SK-N-SH (cell line): ENCODE results near the gene DDX28. TPM values are rescaled to one million over a fixed set of nuclear protein-coding genes. Genes with fewer than 3 reads are reported as not detected.

Source experiments
- CTCF ChIA-PET: fragments of 300-600, 350-600 bp; formaldehyde crosslinking; extraction: SDS; loops from one replicate; lab custom pipeline; 2021; lab: Yijun Ruan, JAX
- POLR2A ChIA-PET: fragments of 350-600 bp; sonication (Branson Sonifier 250); formaldehyde crosslinking; extraction: SDS; loops from one replicate; lab custom pipeline; 2020; ENCODE audit warnings: antibody characterized with exemption, inconsistent platforms; lab: Yijun Ruan, JAX
- DNase-seq: peaks from one replicate; pipeline ENCODE4 v3.0.0; 2012
- H2AFZ ChIP-seq: fragments of 200-600 bp; sonication (generic); 2 replicates; pipeline ENCODE4 v1.8.1; 2016; ENCODE audit warnings: antibody characterized with exemption, mild to moderate bottlenecking, low read depth
- H3F3A ChIP-seq: fragments of 200-600 bp; sonication (generic); replicated peaks from 2 replicates; pipeline ENCODE3; 2016; ENCODE audit warnings: antibody characterized with exemption, mild to moderate bottlenecking; ENCODE audit not compliant: insufficient read depth
- H3K27ac ChIP-seq, 2 experiments: fragments of 200-500 bp in 1 of 2; fragments of 200-600 bp in 1 of 2; sonication (Bioruptor generic) in 1 of 2; sonication (generic), shearing (Covaris generic) in 1 of 2; 2 replicates each; pipeline versions ENCODE4 v1.5.1 to v1.6.1; 2014 to 2016; ENCODE audit warnings: low read depth in 2 of 2, inconsistent platforms in 1 of 2, low read length in 1 of 2, mild to moderate bottlenecking in 1 of 2, mixed read lengths in 1 of 2
- H3K27me3 ChIP-seq: fragments of 200-600 bp; sonication (generic), shearing (Covaris generic); 2 replicates; pipeline ENCODE4 v1.6.1; 2016; ENCODE audit warnings: mixed run types; ENCODE audit not compliant: insufficient read depth
- H3K36me3 ChIP-seq, 2 experiments: fragments of 200-500 bp in 1 of 2; fragments of 200-600 bp in 1 of 2; sonication (Bioruptor generic) in 1 of 2; sonication (generic) in 1 of 2; replicated peaks in 1 of 2; 2 replicates each; pipeline versions ENCODE3 to v1.5.1; 2014 to 2016; ENCODE audit warnings: low read length in 1 of 2, mild to moderate bottlenecking in 1 of 2; ENCODE audit not compliant: insufficient read depth in 2 of 2, control insufficient read depth in 1 of 2
- H3K4me1 ChIP-seq, 2 experiments: fragments of 200-500 bp in 1 of 2; fragments of 200-600 bp in 1 of 2; sonication (Bioruptor generic) in 1 of 2; sonication (generic), shearing (Covaris generic) in 1 of 2; 2 replicates each; pipeline versions ENCODE4 v1.5.1 to v1.6.1; 2014 to 2016; ENCODE audit warnings: low read depth in 1 of 2, low read length in 1 of 2, mixed run types in 1 of 2; ENCODE audit not compliant: insufficient read depth in 2 of 2, control insufficient read depth in 1 of 2
- H3K4me2 ChIP-seq: fragments of 200-600 bp; sonication (generic), shearing (Covaris generic); 2 replicates; pipeline ENCODE4 v1.6.1; 2017; ENCODE audit warnings: mixed run types
- H3K4me3 ChIP-seq, 2 experiments: fragments of 200-500 bp in 1 of 2; fragments of 200-600 bp in 1 of 2; sonication (Bioruptor generic) in 1 of 2; sonication (generic), shearing (Covaris generic) in 1 of 2; 2 replicates each; pipeline versions ENCODE4 v1.5.1 to v1.8.1; 2014 to 2016; ENCODE audit warnings: low read depth in 2 of 2, inconsistent platforms in 1 of 2, low read length in 1 of 2, mild to moderate bottlenecking in 1 of 2, mixed read lengths in 1 of 2, moderate library complexity in 1 of 2
- H3K79me2 ChIP-seq: fragments of 200-600 bp; sonication (generic); 2 replicates; pipeline ENCODE4 v1.8.1; 2017; ENCODE audit warnings: mild to moderate bottlenecking; ENCODE audit not compliant: insufficient read depth
- H3K9ac ChIP-seq: fragments of 200-600 bp; sonication (generic); 2 replicates; pipeline ENCODE4 v1.6.1; 2017; ENCODE audit warnings: mixed run types
- H3K9me2 ChIP-seq: fragments of 200-600 bp; sonication (generic); 2 replicates; pipeline ENCODE4 v1.6.1; 2017; ENCODE audit warnings: mixed run types
- H3K9me3 ChIP-seq: fragments of 200-600 bp; sonication (generic); 2 replicates; pipeline ENCODE4 v1.6.1; 2017; ENCODE audit warnings: mixed run types, mild to moderate bottlenecking, moderate library complexity
- H4K20me1 ChIP-seq: fragments of 200-600 bp; sonication (generic); 2 replicates; pipeline ENCODE4 v1.6.1; 2017; ENCODE audit warnings: mild to moderate bottlenecking, mixed run types; ENCODE audit not compliant: insufficient read depth
- CHD2 ChIP-seq: fragments of 150-350 bp; IDR thresholded peaks from 2 replicates; pipeline ENCODE4 v1.6.1; 2018; ENCODE audit warnings: low read length; ENCODE audit not compliant: partially characterized antibody
- EZH2phosphoT487 ChIP-seq: fragments of 200-600 bp; sonication (generic); IDR thresholded peaks from 2 replicates; pipeline ENCODE4 v1.6.1; 2017; ENCODE audit warnings: low read depth, mixed run types, mild to moderate bottlenecking, antibody characterized with exemption, moderate library complexity, borderline replicate concordance
- FOXM1 ChIP-seq: IDR thresholded peaks from 2 replicates; pipeline ENCODE4 v1.4.0; 2012; ENCODE audit warnings: low read depth, mild to moderate bottlenecking
- MEF2A ChIP-seq: IDR thresholded peaks from 2 replicates; pipeline ENCODE4 v1.4.0; 2012; ENCODE audit warnings: low read depth, borderline replicate concordance
- MXI1 ChIP-seq: IDR thresholded peaks from 2 replicates; pipeline ENCODE4 v1.6.1; 2012; ENCODE audit warnings: mild to moderate bottlenecking, low read depth, low read length, improper control_type of control experiment
- POLR2AphosphoS5 ChIP-seq: IDR thresholded peaks from 2 replicates; pipeline ENCODE4 v1.6.1; 2012; ENCODE audit warnings: low read depth, low read length
- RAD21 ChIP-seq: IDR thresholded peaks from 2 replicates; pipeline ENCODE4 v1.6.1; 2012; ENCODE audit warnings: mild to moderate bottlenecking, low read length
- RXRA ChIP-seq: IDR thresholded peaks from 2 replicates; pipeline ENCODE4 v1.4.0; 2012; ENCODE audit warnings: low read depth, mild to moderate bottlenecking, borderline replicate concordance
- SMC3 ChIP-seq: IDR thresholded peaks from 2 replicates; pipeline ENCODE4 v1.6.1; 2012; ENCODE audit warnings: low read depth, low read length, improper control_type of control experiment
- TAF1 ChIP-seq: IDR thresholded peaks from 2 replicates; pipeline ENCODE4 v1.6.1; 2012; ENCODE audit warnings: low read depth, mild to moderate bottlenecking, low read length, moderate library complexity, borderline replicate concordance
- TEAD4 ChIP-seq: IDR thresholded peaks from 2 replicates; pipeline ENCODE4 v1.4.0; 2012; ENCODE audit warnings: mild to moderate bottlenecking, borderline replicate concordance; ENCODE audit not compliant: insufficient read depth
- WGBS: methylation state at CpG from one replicate; pipeline ENCODE4 v1.1.6; 2017; ENCODE audit warnings: low lambda C conversion rate; 5-methylcytosine and 5-hydroxymethylcytosine counted together
- polyA plus RNA-seq, 3 experiments: library from polyadenylated mRNA; depleted of rRNA; stranded (reverse); fragments of >200 nt; gene quantifications; 2 replicates each; pipeline ENCODE4 v1.2.3, GENCODE V29; 2012
- TF ChIP-seq, protein P1 (sequence below): fragments of 150-350 bp; IDR thresholded peaks from 2 replicates; pipeline ENCODE4 v1.6.1; 2016; ENCODE audit warnings: mild to moderate bottlenecking, low read depth, low read length
- TF ChIP-seq, protein P2 (sequence below): IDR thresholded peaks from 2 replicates; pipeline ENCODE4 v1.4.0; 2012; ENCODE audit warnings: low read depth, borderline replicate concordance
- TF ChIP-seq, protein P3 (sequence below): fragments of 150-350 bp; IDR thresholded peaks from 2 replicates; pipeline ENCODE4 v1.6.1; 2017; ENCODE audit warnings: antibody characterized with exemption, low read length, low read depth, borderline replicate concordance
- TF ChIP-seq, protein P4 (sequence below): IDR thresholded peaks from 2 replicates; pipeline ENCODE4 v1.6.1; 2012; ENCODE audit warnings: mild to moderate bottlenecking, low read depth, low read length, moderate library complexity
- TF ChIP-seq, protein P5 (sequence below): IDR thresholded peaks from 2 replicates; pipeline ENCODE4 v1.4.0; 2012; ENCODE audit warnings: low read depth, borderline replicate concordance
- TF ChIP-seq, protein P6 (sequence below): IDR thresholded peaks from 2 replicates; pipeline ENCODE4 v1.4.0; 2012; ENCODE audit warnings: low read depth

DDX28 gene
- polyA plus RNA-seq, 1 of the 3 experiments (the other 2 are of a cell fraction), result 10.8 TPM

DNA sequence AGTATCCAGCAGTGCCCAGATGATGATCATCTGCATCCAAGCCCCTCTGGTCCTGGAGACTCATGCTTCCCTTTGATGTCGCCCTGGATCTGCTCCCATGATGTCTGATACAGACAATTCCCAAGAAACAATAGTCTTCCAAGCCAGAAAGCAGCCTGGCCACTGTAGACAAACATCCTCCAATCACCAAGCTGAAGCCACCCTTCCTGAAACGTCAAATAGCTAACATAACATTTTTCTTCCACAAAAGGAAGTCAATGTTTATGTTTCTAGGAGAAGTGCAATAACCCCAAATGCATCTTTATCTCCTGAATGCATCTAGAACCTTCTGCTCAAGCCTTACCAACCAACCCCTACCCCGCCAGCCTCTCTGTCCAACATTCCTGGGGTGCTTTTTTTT, 22.6 kb downstream of the DDX28 start (continued):
- TF ChIP-seq, protein P1, sequence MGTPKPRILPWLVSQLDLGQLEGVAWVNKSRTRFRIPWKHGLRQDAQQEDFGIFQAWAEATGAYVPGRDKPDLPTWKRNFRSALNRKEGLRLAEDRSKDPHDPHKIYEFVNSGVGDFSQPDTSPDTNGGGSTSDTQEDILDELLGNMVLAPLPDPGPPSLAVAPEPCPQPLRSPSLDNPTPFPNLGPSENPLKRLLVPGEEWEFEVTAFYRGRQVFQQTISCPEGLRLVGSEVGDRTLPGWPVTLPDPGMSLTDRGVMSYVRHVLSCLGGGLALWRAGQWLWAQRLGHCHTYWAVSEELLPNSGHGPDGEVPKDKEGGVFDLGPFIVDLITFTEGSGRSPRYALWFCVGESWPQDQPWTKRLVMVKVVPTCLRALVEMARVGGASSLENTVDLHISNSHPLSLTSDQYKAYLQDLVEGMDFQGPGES, result no peak
- TF ChIP-seq RAD21, result no peak

DNA sequence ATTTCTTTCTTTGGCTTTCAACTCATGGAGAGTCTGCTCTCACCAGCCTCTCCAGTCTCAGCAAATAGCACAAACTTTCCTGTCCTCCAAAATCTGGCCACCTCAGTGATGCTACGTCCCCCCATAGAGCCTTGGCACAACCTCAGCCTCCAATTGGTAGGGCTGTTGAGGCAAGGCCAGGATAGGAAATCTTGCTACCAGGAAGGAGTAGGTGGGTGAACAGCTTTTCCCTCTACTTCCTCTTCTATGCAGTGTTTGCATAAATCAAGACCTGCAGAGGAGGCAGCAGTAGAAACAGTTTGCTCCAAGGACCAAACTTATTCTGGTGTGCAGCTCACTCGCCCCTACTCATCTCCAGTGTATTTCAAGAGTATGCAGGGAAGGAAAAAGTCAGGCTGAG, 23.0 kb downstream of the DDX28 start:
- Histone ChIP-seq H3K36me3 (no peaks in the 10 kb centered on the region), H2AFZ (no peak overlapping the region), H3K4me3 (no peak overlapping the region), H3K9me3 (no peaks in the 10 kb centered on the region), H3K79me2 (no peaks in the 10 kb centered on the region), H3K4me2 (no peak overlapping the region), H3F3A (no peaks in the 10 kb centered on the region), H3K27me3 (no peaks in the 10 kb centered on the region), H3K4me1 (no peaks in the 10 kb centered on the region), H4K20me1 (no peaks in the 10 kb centered on the region), H3K27ac (no peak overlapping the region), H3K9ac (no peak overlapping the region), H3K9me2 (no peaks in the 10 kb centered on the region)
- TF ChIP-seq MEF2A (no peak), TAF1 (no peak), CHD2 (no peak), FOXM1 (no peak), EZH2phosphoT487 (no peak), TEAD4 (no peak), MXI1 (no peak), POLR2AphosphoS5 (no peak), RXRA (no peak), RAD21 (no peak), SMC3 (no peak)
- TF ChIP-seq, protein P2, sequence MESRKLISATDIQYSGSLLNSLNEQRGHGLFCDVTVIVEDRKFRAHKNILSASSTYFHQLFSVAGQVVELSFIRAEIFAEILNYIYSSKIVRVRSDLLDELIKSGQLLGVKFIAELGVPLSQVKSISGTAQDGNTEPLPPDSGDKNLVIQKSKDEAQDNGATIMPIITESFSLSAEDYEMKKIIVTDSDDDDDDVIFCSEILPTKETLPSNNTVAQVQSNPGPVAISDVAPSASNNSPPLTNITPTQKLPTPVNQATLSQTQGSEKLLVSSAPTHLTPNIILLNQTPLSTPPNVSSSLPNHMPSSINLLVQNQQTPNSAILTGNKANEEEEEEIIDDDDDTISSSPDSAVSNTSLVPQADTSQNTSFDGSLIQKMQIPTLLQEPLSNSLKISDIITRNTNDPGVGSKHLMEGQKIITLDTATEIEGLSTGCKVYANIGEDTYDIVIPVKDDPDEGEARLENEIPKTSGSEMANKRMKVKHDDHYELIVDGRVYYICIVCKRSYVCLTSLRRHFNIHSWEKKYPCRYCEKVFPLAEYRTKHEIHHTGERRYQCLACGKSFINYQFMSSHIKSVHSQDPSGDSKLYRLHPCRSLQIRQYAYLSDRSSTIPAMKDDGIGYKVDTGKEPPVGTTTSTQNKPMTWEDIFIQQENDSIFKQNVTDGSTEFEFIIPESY, result no peak
- TF ChIP-seq, protein P3, sequence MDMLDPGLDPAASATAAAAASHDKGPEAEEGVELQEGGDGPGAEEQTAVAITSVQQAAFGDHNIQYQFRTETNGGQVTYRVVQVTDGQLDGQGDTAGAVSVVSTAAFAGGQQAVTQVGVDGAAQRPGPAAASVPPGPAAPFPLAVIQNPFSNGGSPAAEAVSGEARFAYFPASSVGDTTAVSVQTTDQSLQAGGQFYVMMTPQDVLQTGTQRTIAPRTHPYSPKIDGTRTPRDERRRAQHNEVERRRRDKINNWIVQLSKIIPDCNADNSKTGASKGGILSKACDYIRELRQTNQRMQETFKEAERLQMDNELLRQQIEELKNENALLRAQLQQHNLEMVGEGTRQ, result no peak
- TF ChIP-seq, protein P4, sequence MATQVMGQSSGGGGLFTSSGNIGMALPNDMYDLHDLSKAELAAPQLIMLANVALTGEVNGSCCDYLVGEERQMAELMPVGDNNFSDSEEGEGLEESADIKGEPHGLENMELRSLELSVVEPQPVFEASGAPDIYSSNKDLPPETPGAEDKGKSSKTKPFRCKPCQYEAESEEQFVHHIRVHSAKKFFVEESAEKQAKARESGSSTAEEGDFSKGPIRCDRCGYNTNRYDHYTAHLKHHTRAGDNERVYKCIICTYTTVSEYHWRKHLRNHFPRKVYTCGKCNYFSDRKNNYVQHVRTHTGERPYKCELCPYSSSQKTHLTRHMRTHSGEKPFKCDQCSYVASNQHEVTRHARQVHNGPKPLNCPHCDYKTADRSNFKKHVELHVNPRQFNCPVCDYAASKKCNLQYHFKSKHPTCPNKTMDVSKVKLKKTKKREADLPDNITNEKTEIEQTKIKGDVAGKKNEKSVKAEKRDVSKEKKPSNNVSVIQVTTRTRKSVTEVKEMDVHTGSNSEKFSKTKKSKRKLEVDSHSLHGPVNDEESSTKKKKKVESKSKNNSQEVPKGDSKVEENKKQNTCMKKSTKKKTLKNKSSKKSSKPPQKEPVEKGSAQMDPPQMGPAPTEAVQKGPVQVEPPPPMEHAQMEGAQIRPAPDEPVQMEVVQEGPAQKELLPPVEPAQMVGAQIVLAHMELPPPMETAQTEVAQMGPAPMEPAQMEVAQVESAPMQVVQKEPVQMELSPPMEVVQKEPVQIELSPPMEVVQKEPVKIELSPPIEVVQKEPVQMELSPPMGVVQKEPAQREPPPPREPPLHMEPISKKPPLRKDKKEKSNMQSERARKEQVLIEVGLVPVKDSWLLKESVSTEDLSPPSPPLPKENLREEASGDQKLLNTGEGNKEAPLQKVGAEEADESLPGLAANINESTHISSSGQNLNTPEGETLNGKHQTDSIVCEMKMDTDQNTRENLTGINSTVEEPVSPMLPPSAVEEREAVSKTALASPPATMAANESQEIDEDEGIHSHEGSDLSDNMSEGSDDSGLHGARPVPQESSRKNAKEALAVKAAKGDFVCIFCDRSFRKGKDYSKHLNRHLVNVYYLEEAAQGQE, result no peak
- TF ChIP-seq, protein P1, result no peak
- TF ChIP-seq, protein P5, sequence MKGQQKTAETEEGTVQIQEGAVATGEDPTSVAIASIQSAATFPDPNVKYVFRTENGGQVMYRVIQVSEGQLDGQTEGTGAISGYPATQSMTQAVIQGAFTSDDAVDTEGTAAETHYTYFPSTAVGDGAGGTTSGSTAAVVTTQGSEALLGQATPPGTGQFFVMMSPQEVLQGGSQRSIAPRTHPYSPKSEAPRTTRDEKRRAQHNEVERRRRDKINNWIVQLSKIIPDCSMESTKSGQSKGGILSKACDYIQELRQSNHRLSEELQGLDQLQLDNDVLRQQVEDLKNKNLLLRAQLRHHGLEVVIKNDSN, result no peak
- TF ChIP-seq, protein P6, sequence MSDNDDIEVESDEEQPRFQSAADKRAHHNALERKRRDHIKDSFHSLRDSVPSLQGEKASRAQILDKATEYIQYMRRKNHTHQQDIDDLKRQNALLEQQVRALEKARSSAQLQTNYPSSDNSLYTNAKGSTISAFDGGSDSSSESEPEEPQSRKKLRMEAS, result no peak
- no peak for DNase-seq
- 83% methylated on average over 2 of the region's 2 CpGs for WGBS
- CTCF ChIA-PET, result interaction anchor here (0.9 kb wide), 1 partner anchor 13 kb away, joined by 4 read pairs; no protein-coding TSS in a partner anchor
- POLR2A ChIA-PET, result no interaction called here
